GM19043 (cell line): Measurements from ENCODE around the gene MYMK.

Source experiments
- ATAC-seq: cut with Tn5 transposase; IDR thresholded peaks from one replicate; pipeline ENCODE4 v1.9.1; 2021; ENCODE audit warnings: low read depth; ENCODE audit not compliant: unreplicated experiment

Gene MYMK

GRCh38 chr9:133558191-133559126, 33.7 kb upstream of the MYMK start:
- ATAC-seq: peak; percentile 52

- ATAC-seq: no peak
These were observed 32.8 kb upstream of the MYMK start for GRCh38 chr9:133557581-133557980.

- ATAC-seq: no peak
These were observed 31.6 kb upstream of the MYMK start for GRCh38 chr9:133556354-133556753.

GRCh38 chr9:133554729-133555128, 30.0 kb upstream of the MYMK start:
- no peak for ATAC-seq

DNA sequence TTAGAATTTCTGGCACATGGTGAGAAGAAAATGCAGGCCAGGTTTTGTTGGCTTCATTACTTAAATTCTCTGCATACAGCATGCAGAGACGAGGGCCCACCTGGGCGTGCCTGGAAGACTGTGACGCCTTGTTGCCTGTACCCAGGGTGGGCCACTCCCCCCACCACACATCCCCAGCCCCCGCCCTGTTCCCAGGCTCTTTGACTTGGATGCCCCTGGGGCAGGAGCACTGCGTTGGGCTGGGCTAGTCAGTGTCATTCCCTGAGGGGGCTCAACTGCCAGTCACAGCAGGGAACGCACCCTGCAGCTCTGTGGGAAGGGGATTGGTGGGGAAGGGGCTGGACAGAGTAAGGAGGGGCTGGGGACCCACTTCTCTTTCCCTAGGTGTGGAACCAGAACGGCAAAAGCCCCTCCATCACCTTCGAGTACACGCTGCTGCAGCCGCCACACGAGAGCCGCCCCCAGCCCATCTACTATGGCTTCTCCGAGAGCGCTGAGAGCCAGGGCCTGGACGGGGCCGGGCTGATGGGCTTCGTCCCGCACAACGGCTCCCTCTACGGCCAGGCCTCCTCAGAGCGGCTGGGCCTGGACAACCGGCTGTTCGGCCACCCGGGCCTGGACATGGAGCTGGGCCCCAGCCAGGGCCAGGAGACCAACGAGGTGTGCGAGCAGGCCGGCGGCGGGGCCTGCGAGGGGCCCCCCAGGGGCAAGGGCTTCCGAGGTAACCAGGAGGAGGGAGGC, 29.4 kb upstream of the MYMK start:
- ATAC-seq: no peak

DNA sequence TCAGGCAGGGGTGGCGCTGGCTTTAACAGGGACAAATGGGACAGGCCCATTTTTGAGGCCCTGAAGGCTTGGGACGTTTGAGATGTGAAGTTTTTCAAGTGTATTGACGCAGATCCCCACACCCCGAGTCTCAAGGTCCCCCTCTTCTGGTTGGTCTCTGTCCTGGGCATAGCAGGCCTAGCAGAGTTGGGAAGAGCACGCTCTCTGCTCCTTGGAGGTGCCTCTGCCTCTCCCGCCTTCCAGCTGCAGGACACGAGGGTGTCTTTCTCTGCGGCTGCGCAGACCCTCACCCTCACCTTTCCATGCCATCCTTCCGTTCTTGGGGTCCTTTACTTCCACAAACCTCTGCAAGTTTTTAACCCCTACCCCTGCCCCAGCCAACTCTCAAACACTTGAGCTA, 28.4 kb upstream of the MYMK start:
- ATAC-seq: no peak

- ATAC-seq: no peak
These were observed 27.5 kb upstream of the MYMK start for GRCh38 chr9:133552236-133552635.

DNA sequence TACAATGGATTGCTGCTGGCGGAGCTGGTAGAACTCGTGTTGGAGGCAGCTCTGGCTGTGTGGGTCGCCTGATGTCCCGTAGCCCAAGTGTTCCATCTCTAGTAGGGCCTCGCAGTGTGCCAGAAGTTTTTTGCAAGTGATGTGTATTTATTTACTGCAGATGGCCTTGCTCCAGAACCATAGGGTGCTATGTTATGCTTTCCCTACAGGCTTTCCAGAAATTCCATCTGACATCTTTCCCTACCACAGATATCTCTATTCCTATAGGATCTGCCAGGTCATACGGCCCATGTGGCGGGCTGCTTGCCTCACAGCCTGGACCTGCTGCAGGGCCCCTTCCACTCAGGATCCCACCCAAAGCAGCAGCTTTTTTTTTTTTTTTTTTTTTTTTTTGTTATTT, 26.7 kb upstream of the MYMK start:
- ATAC-seq: no peak

DNA sequence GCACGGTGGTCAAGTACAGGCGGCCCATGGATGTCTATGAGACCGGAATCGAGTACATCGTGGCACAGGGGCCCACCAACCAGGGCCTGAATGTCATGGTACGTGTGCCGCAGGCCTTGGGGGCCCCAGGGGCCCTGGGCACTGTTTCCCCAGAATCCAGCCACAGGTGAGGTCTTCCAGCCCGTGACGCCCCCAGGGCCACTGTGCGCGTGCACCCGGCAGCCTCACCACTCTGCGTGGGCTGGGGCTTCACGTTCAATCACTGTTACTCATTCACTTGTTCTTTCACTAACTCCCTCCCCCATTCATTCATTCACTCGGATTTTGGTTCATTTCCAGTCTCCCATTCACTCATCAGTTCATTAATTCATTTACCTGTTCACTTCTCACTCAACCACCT, 22.4 kb upstream of the MYMK start:
- ATAC-seq: no peak

DNA sequence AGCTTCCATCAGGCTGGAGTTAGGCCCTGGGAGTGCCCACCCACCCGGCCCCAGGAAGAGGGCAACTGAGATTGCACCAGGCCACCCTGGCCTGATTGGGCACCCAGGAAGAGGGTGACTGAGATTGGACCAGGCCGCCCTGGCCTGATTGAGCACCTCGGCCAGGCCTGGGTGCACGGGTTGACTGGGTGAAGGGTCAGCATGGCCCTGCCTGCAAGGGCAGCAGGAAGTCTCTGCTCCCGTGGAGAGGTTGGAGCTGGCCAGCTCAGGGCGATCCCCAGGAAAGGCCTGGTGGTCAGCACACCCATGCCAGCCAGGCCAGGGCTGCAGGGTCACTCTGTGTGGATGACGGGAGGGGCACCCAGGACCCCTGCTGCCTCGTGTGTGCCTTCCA, 21.5 kb upstream of the MYMK start:
- ATAC-seq: no peak

- ATAC-seq: no peak
These were observed 20.9 kb upstream of the MYMK start for GRCh38 chr9:133545494-133546286.

- no peak for ATAC-seq
These were observed 19.2 kb upstream of the MYMK start for GRCh38 chr9:133543772-133544467.

GRCh38 chr9:133542002-133542401, 17.2 kb upstream of the MYMK start:
- ATAC-seq: no peak

DNA sequence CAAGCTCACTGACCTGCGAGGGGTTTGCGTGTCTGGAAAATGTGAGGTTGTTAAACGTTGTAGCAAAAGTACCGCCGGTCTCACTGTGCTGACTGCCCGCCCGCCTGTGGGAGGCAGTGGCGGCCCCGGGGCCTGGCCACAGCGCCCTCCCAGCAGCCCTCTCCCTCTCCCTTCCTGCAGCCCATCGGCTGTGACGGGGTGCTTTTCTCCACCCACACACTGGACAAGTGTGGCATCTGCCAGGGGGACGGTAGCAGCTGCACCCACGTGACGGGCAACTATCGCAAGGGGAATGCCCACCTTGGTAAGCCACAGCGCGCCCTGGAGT, 15.9 kb upstream of the MYMK start:
- ATAC-seq: no peak

- ATAC-seq: no peak
These were observed 15.4 kb upstream of the MYMK start for GRCh38 chr9:133539991-133540697.

DNA sequence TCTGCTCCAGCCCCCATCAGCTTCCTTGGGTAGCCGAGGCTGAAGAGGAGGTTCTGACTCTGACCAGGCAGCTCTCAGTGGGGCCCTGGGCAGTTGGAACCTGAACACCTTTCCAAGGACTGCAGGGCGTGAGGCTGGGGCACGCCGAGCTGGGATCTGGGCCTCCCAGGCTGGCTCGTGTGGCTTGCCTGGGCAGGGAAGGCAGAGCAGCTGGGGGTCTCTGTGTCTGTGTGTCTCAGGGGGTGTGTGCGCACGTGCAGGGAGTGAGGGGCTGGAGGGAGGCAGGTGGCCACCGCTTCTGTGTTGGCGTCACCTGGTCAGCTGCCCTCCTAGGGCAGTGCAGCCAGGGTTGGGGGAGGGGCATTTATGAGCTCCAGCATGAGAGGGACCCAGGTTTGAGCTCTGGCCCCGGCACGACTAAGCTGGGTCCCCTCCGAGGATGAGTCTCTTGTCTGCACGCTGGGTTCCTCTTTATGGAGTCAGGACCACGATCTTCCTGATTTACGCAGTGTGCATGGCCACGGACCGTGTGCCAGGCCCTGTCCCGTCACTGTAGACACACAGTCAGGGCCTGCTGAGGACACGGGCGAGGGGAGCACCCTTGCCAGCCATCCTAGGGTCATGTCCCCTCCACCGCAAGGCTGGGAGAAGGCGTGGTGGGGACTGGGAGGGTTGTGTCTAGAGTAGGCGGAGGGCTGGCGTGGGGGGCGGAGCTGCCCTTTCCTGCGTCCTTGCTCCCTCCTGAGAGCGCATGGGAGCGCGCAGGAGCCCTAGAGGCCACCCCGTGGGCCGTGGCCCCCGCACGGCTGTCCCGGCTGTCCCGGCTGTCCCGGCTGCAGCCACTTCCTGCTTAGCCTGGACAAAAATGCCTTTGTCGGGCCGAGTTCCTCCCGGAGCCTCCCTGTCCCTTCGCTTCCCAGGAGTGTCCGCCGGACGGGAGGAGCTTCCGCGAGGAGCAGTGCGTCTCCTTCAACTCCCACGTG, 14.4 kb upstream of the MYMK start:
- ATAC-seq: no peak

DNA sequence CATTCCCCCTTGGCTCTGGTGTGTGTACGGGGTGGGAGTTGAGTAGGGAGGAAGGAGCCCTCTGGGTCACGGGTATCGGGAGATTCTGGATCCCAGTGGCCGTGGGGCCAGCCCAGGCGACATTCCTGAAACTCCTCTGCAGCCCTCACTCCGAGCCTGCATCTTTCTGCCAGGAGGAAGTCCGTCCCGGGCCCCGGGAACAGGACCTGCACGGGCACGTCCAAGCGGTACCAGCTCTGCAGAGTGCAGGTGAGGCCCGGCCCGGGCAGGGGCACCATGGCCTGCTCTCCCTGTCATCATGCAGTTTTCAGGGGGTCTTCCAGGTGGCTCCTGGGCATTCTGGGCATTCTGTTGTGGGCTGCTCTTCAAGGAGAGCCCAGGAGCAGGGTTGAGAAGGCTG, 13.4 kb upstream of the MYMK start:
- no peak for ATAC-seq

- no peak for ATAC-seq
These were observed 12.5 kb upstream of the MYMK start for GRCh38 chr9:133537257-133537656.

- no peak for ATAC-seq
These were observed 11.8 kb upstream of the MYMK start for GRCh38 chr9:133536536-133536935.
